Lower leg skin (tissue), 4 donors: ENCODE measurements around the gene ATG7. TPM values are rescaled to one million over a fixed set of nuclear protein-coding genes. Genes with fewer than 3 reads are reported as not detected.

ENCODE experiments used
- DNase-seq, 2 donors: peaks; one replicate each; pipeline ENCODE4 v3.0.0-alpha.2; 2019; ENCODE audit warnings: low spot score in 2 of 2
- H3K4me3 ChIP-seq: fragments of 200-600 bp; sonication (generic); 2 replicates; pipeline ENCODE4 v1.5.1; 2017; ENCODE audit warnings: mild to moderate bottlenecking, low read depth; ENCODE audit not compliant: poor library complexity, severe bottlenecking
- CTCF ChIP-seq, 3 donors: fragments of 450-650 bp; IDR thresholded peaks; one replicate each; pipeline ENCODE4 v1.5.1; 2016; ENCODE audit warnings: antibody characterized with exemption in 3 of 3, mild to moderate bottlenecking in 3 of 3, moderate library complexity in 2 of 3
- POLR2A ChIP-seq, 2 donors: fragments of 450-650 bp; IDR thresholded peaks; one replicate each; pipeline ENCODE4 v1.6.1; 2016 to 2017; ENCODE audit warnings: antibody characterized with exemption in 2 of 2, mild to moderate bottlenecking in 1 of 2, moderate library complexity in 1 of 2
- WGBS, 2 donors: methylation state at CpG; one replicate each; pipeline ENCODE4 v1.1.5; 2018; 5-methylcytosine and 5-hydroxymethylcytosine counted together
- intact Hi-C: fragments of 100-400 bp; cut with DNase I; formaldehyde crosslinking; loops from one replicate; pipeline ENCODE4 v1.15.0; 2023; ENCODE audit warnings: low total_unique reads
- total RNA-seq, 4 donors: library from RNA; depleted of rRNA; stranded (reverse); fragments of >200 nt; gene quantifications; one replicate each; pipeline ENCODE4 v1.1.0, GENCODE V29; 2016

The ATG7 gene
- total RNA-seq, 4 donors from 2014 or later, result 38.8 to 110 (median 53.2) TPM

- H3K4me3 ChIP-seq, result no peak overlapping the region
- intact Hi-C loops, result no loop called here
- WGBS, 2 donors, result 56 to 57% methylated on average over 5 of the region's 5 CpGs
- DNase-seq, result no peak
- no peak for TF ChIP-seq POLR2A (IDR thresholded peaks at IDR 0.05)
- no peak for TF ChIP-seq CTCF (IDR thresholded peaks at IDR 0.05)
Measured at GRCh38 chr3:11362600-11362999, 90.4 kb downstream of the ATG7 start.

GRCh38 chr3:11363715-11364114, 91.5 kb downstream of the ATG7 start:
- WGBS, 2 donors, result 68 to 74% methylated on average over 2 of the region's 2 CpGs
- intact Hi-C loops, result no loop called here
- no peak for DNase-seq
- TF ChIP-seq POLR2A (IDR thresholded peaks at IDR 0.05) (no peak), CTCF (IDR thresholded peaks at IDR 0.05) (no peak)
- no peak overlapping the region for H3K4me3 ChIP-seq

GRCh38 chr3:11364181-11364580, 92.0 kb downstream of the ATG7 start:
- DNase-seq, result no peak
- WGBS, 2 donors, result 90 to 91% methylated on average over 2 of the region's 2 CpGs
- no peak overlapping the region for H3K4me3 ChIP-seq
- TF ChIP-seq CTCF (IDR thresholded peaks at IDR 0.05), result no peak
- TF ChIP-seq POLR2A (IDR thresholded peaks at IDR 0.05), result no peak
- intact Hi-C loops, result no loop called here

GRCh38 chr3:11367143-11367693, 95.0 kb downstream of the ATG7 start:
- peak; percentile 55 to 88 for DNase-seq
- H3K4me3 ChIP-seq, result no peak overlapping the region
- TF ChIP-seq CTCF (IDR thresholded peaks at IDR 0.05), result no peak
- no peak for TF ChIP-seq POLR2A (IDR thresholded peaks at IDR 0.05)
- 8 to 11% methylated on average over 2 of the region's 2 CpGs for WGBS, 2 donors
- intact Hi-C loops, result no loop called here

- intact Hi-C loops, result loop anchor here (10.0 kb wide), 1 partner anchor 285 kb away; no protein-coding TSS in a partner anchor
- 69 to 71% methylated on average over 3 of the region's 3 CpGs for WGBS, 2 donors
- TF ChIP-seq POLR2A (IDR thresholded peaks at IDR 0.05) (no peak), CTCF (IDR thresholded peaks at IDR 0.05) (no peak)
- no peak for DNase-seq
- no peak overlapping the region for H3K4me3 ChIP-seq
Measured at GRCh38 chr3:11370191-11370590, 98.0 kb downstream of the ATG7 start.

GRCh38 chr3:11370966-11371365, 98.8 kb downstream of the ATG7 start:
- 77 to 79% methylated on average over 4 of the region's 4 CpGs for WGBS, 2 donors
- no peak for DNase-seq
- H3K4me3 ChIP-seq, result no peak overlapping the region
- TF ChIP-seq POLR2A (IDR thresholded peaks at IDR 0.05) (no peak), CTCF (IDR thresholded peaks at IDR 0.05) (no peak)
- intact Hi-C loops, result loop anchor here (10.0 kb wide), 1 partner anchor 284 kb away; no protein-coding TSS in a partner anchor
